ENCODE results near the gene PPARD.

The PPARD gene

DNA sequence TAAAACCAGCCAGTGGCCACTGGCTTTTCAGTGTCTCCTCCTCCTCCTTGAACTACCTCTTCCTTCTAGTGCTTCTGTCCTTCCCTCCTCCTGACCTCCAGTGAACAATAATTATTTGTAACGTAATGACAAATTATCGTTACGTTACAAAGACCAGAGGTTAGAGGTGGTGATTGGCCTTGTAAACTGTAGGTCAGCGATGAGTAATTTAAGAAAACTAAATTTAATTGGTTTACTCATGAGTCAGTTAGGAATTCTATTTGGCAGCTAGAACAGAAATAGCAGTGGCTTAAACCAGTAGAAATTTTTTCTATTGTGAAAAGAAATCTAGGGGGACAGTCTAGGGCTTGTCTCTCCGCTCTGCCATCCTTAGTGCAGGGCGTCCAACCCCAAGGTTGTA lies 38.8 kb downstream of the PPARD start:
- no peak overlapping the region for H3K27ac ChIP-seq (ENCODE audit: low read length)
- peaks cover 2% of the 10 kb centered on the region for H3K36me3 ChIP-seq (replicated peaks; ENCODE audit: low read depth, low read length)
- no peak overlapping the region for H3K9ac ChIP-seq (ENCODE audit: low read length)
- no peak overlapping the region for H2AFZ ChIP-seq (ENCODE audit: low read depth, low read length)
- H3K9me3 ChIP-seq (ENCODE audit: insufficient read depth, low read length), result no peaks in the 10 kb centered on the region
- H4K20me1 ChIP-seq (ENCODE audit: insufficient read depth, low read length), result no peaks in the 10 kb centered on the region
- H3K27me3 ChIP-seq (ENCODE audit: low read depth, low read length), result no peaks in the 10 kb centered on the region
- TF ChIP-seq, protein P1, sequence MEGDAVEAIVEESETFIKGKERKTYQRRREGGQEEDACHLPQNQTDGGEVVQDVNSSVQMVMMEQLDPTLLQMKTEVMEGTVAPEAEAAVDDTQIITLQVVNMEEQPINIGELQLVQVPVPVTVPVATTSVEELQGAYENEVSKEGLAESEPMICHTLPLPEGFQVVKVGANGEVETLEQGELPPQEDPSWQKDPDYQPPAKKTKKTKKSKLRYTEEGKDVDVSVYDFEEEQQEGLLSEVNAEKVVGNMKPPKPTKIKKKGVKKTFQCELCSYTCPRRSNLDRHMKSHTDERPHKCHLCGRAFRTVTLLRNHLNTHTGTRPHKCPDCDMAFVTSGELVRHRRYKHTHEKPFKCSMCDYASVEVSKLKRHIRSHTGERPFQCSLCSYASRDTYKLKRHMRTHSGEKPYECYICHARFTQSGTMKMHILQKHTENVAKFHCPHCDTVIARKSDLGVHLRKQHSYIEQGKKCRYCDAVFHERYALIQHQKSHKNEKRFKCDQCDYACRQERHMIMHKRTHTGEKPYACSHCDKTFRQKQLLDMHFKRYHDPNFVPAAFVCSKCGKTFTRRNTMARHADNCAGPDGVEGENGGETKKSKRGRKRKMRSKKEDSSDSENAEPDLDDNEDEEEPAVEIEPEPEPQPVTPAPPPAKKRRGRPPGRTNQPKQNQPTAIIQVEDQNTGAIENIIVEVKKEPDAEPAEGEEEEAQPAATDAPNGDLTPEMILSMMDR (IDR thresholded peaks at IDR 0.05; ENCODE audit: low read depth, low read length), result no peak
- TF ChIP-seq EZH2phosphoT487 (IDR thresholded peaks at IDR 0.05; ENCODE audit: low read depth), result no peak
- no peak overlapping the region for H3K4me3 ChIP-seq (ENCODE audit: low read length)
- H3K79me2 ChIP-seq (ENCODE audit: low read length), result no peaks in the 10 kb centered on the region
- no peaks in the 10 kb centered on the region for H3K4me1 ChIP-seq (ENCODE audit: low read length)
- H3K4me2 ChIP-seq (ENCODE audit: low read length), result no peak overlapping the region

DNA sequence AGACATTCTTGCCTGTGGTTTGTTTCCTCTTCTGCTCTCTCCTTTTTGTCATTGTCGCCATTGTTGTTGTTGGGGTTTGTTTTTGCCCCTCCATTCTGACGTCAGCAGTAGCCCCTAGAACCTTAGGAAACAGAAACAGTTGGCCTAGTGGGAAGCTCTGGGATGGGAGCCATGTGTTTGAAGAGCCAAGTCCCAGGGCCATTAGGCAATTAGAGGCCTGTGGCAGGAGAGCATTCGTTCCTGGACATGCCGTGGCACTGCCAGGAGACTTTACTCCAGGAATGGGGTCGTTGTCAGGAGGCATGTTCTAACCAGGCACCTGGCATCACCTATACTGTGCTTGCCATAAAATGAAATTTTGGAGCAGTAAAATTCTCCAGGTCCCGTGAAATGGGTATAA lies 39.7 kb downstream of the PPARD start:
- no peaks in the 10 kb centered on the region for H3K9me3 ChIP-seq (ENCODE audit: insufficient read depth, low read length)
- no peak overlapping the region for H2AFZ ChIP-seq (ENCODE audit: low read depth, low read length)
- H3K36me3 ChIP-seq (replicated peaks; ENCODE audit: low read depth, low read length), result peaks cover 2% of the 10 kb centered on the region
- H3K4me3 ChIP-seq (ENCODE audit: low read length), result no peak overlapping the region
- H3K27ac ChIP-seq (ENCODE audit: low read length), result no peak overlapping the region
- TF ChIP-seq, protein P1 (IDR thresholded peaks at IDR 0.05; ENCODE audit: low read depth, low read length), result no peak
- TF ChIP-seq EZH2phosphoT487 (IDR thresholded peaks at IDR 0.05; ENCODE audit: low read depth), result no peak
- no peaks in the 10 kb centered on the region for H3K79me2 ChIP-seq (ENCODE audit: low read length)
- no peak overlapping the region for H3K4me2 ChIP-seq (ENCODE audit: low read length)
- H3K9ac ChIP-seq (ENCODE audit: low read length), result no peak overlapping the region
- H3K4me1 ChIP-seq (ENCODE audit: low read length), result no peaks in the 10 kb centered on the region
- H4K20me1 ChIP-seq (ENCODE audit: insufficient read depth, low read length), result no peaks in the 10 kb centered on the region
- H3K27me3 ChIP-seq (ENCODE audit: low read depth, low read length), result no peaks in the 10 kb centered on the region

DNA sequence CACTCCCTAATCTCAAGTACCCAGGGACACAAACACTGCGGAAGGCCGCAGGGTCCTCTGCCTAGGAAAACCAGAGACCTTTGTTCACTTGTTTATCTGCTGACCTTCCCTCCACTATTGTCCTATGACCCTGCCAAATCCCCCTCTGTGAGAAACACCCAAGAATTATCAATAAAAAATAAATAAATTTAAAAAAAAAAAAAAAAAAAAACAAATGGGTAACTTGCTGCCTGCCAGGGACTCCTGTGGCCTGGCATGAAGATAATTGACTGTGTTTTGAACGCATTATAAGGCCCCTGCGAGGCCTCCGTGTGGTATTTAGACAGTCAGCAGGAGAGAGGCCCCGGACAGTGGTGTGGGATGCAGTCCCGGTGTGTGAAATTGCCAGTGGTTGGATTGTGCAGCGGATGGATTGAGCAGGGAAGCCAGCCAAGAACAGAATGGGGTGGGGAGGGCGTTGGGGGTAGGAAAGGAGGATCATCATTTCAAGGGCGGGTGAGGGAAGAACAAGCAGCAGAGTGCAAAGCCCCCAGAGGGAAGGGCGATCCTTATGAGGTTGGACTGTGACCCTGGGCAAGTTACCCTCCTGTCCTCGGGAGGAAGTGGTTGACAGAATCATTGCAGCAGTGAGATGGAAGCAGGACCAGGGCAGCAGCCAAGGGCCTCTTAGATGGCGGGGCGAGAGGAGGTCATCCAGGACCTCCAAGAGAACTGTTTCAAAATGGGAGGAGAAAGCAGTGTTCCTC lies 43.3 kb downstream of the PPARD start:
- Histone ChIP-seq H3K9me3 (ENCODE audit: insufficient read depth, low read length) (no peaks in the 10 kb centered on the region), H4K20me1 (ENCODE audit: insufficient read depth, low read length) (no peaks in the 10 kb centered on the region), H3K9ac (ENCODE audit: low read length) (no peak overlapping the region), H3K27me3 (ENCODE audit: low read depth, low read length) (no peaks in the 10 kb centered on the region), H2AFZ (ENCODE audit: low read depth, low read length) (no peak overlapping the region), H3K4me1 (ENCODE audit: low read length) (peaks cover 4% of the 10 kb centered on the region), H3K27ac (ENCODE audit: low read length) (no peak overlapping the region), H3K4me2 (ENCODE audit: low read length) (no peak overlapping the region), H3K36me3 (replicated peaks; ENCODE audit: low read depth, low read length) (peaks cover 2% of the 10 kb centered on the region), H3K4me3 (ENCODE audit: low read length) (no peak overlapping the region), H3K79me2 (ENCODE audit: low read length) (no peaks in the 10 kb centered on the region)
- TF ChIP-seq EZH2phosphoT487 (IDR thresholded peaks at IDR 0.05; ENCODE audit: low read depth), result no peak
- TF ChIP-seq, protein P1 (IDR thresholded peaks at IDR 0.05; ENCODE audit: low read depth, low read length), result no peak

DNA sequence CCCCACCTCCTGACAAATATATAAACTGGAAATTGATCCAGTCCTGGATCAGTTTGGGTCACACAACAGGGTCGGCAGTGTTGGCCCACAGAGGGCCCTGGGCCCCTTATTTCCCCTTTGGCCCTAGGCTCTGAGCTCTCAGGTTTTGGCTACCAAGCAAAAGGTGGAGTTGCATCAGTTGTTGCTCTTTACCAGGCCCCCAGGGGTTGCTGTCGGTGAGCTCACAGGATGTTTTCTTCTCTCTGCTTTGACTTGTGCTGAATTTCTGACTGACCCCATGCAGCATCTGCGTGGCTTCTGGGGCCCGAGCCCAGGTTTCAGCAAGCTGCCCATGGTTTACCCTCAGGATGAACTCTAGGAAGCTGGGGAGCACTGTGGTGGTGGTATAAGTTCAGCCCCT lies 44.6 kb downstream of the PPARD start:
- Histone ChIP-seq H3K9ac (ENCODE audit: low read length) (no peak overlapping the region), H3K4me1 (ENCODE audit: low read length) (peaks cover 4% of the 10 kb centered on the region), H3K79me2 (ENCODE audit: low read length) (no peaks in the 10 kb centered on the region), H2AFZ (ENCODE audit: low read depth, low read length) (no peak overlapping the region), H4K20me1 (ENCODE audit: insufficient read depth, low read length) (no peaks in the 10 kb centered on the region), H3K27me3 (ENCODE audit: low read depth, low read length) (no peaks in the 10 kb centered on the region), H3K36me3 (replicated peaks; ENCODE audit: low read depth, low read length) (peaks cover 2% of the 10 kb centered on the region), H3K4me2 (ENCODE audit: low read length) (no peak overlapping the region), H3K27ac (ENCODE audit: low read length) (no peak overlapping the region), H3K9me3 (ENCODE audit: insufficient read depth, low read length) (no peaks in the 10 kb centered on the region), H3K4me3 (ENCODE audit: low read length) (no peak overlapping the region)
- no peak for TF ChIP-seq EZH2phosphoT487 (IDR thresholded peaks at IDR 0.05; ENCODE audit: low read depth)
- TF ChIP-seq, protein P1 (IDR thresholded peaks at IDR 0.05; ENCODE audit: low read depth, low read length), result no peak
